Activated CD4-positive, CD25-positive, alpha-beta regulatory T cell treated with anti-CD3 and anti-CD28 coated beads, Interleukin-2, amount 50 U/mL, for 72 hours (primary cell): ENCODE results near the gene ZFYVE16.
A peak's percentile ranks its signal among the peaks of the same experiment; 100 is the strongest.
"Not testable (repeated sequence)": the region's sequence is repeated elsewhere in the genome, so short reads cannot be mapped to it uniquely, and the experiment has no call there.

ENCODE experiments used
- DNase-seq: peaks from one replicate; pipeline ENCODE4 v3.0.0; 2021

ZFYVE16 gene

DNA sequence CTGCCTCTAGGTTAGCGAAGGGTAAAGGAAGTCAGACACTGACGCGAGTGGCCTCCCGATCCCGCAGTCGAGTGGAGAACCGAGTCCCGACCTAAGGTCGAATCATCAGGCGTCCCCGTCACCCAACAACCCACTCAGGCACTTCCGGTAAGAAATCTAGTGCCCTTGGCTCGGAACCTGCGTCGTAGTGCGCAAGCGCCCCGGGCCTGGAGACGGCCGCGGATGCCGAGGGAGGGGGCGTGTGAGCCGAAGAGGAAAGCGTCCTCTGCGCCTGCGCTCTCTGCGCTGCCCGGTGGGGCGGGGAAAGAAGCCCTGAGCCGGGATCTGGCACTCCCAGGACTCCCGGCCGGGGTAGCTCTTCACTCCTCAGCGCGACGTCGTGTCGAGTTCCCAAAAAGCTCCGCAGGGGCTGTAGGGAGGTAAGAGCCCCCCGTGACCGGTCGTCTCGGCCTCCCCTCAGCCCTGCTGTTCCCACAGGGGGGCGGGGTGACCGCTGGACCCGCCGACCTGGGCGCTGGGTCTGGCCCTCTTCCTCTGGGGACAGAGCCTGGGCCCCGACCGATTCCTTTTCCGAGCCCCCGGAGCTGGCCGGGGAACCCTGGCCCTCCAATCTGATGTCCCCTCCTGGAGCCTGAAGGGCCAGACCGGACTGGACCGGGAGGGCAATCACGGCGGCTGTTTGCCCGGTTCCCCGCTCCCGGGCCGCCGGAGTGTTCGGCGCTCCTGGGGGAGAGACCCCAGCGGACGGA lies at the start of gene ZFYVE16:
Gene ZFYVE16 (plus strand): TSS at position 330 of the 749 bp plus-strand sequence. CDS start 26,084 bp downstream, outside the sequence.
- DNase-seq, result peak; percentile 97

DNA sequence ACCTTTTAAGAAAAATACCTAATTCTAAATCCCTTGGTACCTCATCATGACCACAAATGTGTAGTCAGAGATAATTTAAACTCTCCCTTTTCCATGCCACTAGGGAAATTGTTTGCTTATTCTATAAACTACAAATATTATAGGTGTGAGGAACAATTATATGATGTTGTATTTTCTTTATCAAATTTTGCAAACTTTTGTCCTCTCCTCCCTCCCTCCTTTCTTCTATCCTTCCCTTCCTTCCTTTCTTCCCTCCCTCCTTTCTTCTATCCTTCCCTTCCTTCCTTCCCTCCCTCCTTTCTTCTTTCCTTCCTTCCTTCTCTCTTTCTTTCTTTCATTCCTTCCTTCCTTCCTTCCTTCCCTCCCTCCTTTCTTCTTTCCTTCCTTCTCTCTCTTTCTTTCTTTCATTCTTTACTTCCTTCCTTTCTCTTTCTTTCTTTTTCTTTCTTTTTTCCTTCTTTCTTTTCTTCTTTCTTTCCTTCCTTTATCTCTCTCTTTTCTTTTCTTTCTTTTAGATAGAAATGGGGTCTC lies 46.9 kb upstream of the ZFYVE16 start:
- no peak for DNase-seq

DNA sequence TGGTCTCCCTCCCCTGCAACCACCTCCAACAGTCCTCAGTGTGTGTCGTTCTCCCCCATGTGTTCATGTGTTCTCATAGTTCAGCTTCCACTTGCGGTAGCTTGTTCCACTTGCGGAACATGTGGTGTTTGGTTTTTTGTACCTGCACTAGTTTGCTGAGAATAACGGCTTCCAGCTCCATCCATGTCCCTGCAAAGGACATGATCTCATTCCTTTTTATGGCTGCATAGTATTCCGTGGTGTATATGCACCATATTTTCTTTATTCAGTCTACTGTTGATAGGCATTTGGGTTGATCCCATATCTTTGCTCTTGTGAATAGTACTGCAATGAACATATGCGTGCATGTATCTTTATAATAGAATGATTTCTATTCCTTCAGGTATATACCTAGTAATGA lies 43.0 kb upstream of the ZFYVE16 start:
- no peak for DNase-seq

DNA sequence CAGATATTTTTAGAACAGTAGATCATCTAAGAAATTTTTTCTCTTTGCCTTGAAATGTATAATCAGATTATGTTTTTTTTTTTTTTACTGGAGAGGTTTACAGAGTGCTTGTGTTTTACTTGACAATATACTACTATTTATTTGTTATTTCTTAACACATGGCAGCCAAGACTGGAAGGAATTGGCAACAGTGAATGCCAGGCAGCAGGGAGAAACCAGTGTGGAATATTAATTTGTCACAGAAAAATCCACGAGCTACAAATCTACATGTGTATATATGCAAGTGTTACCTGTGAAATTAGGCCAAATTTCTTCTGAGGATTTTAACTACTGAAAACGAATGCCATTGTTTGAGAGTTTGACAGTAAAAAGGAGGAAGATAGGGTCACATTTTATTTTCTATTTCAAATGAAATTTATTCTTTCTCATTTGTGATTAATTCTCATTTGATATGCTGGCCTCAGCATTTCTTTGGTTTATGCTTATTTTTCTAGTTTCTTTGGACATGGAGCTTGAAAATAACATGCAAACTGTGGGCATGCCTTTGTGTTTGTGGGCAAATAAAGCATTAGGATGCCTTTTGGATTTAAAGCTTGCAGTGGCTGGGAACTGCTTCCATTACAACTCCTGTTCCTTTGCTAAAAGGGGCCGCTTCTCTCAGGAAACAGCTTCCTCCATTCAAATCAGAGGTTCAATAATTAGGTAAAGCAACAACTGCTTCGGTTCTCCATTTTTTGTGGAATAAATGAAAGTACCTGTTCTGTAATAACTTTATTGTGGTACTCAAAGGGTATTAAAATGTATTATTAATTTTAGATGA lies 39.0 kb upstream of the ZFYVE16 start:
- no peak for DNase-seq

DNA sequence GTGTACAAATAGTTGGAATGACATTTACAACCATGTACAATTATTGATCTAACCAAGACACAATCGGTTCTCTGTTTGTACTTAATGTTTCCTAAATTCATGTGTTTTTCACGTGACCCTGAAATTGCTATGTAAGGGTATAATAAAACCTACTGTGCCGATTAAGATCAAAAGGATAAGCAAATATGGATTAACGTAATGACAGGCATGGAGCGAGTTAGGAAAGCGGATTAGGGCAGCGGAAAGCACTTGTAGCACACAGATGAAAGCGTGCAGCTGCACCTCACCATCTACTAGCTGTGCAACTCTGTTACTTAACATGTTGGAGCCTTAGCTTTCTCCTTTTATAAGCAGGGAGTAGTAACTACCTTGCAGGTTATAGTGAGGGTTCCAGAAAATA lies 38.3 kb upstream of the ZFYVE16 start:
- no peak for DNase-seq

DNA sequence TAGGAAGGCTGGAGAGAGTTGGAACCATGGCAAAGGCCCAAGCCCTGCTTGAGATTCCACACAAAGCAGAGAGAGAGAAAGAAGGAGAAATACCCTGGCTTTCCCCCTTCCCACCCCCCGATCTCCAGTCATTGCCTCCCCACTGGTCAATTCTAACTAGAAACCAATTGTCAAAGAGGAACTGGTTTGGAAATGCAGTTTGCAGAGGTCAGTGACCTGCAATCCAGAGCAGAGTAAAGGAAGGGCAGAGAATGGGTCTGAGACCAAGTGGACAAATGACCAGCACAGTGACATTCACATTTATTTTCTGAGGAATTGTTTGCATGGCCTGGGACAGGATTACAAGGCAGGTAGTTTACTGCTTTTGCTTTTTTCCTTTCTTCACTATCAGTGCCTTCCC lies 37.5 kb upstream of the ZFYVE16 start:
- no peak for DNase-seq

DNA sequence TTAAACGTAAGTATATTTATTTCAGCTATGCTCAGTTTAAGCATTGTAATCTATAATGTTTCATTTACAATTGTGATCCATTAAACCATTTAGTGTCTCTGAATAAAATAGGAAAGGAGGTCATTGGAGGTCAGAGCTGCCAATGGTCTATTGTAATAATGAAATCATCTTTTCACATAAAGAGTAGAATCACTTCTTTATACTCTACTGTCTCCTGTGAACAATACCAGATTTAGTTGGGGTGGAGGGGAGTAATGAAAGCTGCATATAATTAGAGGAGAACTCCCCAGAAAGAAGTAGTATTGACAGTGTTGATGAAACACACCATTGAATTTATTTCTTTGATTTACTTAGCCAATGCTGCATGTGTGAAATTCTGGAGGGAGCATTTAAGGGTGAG lies 35.1 kb upstream of the ZFYVE16 start:
- no peak for DNase-seq

DNA sequence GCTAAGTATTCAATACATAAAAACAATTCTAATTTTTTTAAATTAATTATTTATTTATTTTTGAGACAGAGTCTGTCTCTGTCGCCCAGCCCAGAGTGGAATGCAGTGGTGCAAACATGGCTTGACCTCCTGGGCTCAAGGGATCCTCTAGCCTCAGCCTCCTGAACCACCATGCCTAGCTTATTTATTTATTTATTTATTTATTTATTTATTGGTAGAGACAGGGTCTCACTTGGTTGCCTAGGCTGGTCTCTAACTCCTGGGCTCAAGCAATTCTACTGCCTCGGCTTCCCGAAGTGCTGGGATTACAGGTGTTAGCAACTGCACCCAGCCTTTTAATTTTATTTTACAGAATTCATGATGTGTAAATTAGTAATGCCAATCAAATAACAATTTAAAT lies 33.7 kb upstream of the ZFYVE16 start:
- no peak for DNase-seq

DNA sequence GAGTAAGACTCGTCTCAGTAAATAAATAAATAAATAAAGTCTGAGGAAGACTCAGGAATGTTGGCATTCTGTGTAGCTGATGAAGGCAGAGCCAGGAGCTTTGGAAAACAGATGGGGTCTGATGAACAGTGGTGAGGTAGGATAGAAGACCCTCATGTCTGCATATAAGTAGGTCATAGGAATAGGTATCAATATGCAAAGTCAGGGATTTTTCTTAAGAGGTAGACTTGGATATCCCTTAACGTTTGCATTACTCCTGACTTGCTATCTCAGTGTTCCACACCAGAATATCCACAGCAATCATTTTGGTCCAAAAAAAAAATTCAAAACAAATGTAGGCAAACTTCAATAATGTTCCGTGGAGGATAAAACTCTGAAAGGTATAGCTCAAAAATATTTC lies 31.3 kb upstream of the ZFYVE16 start:
- no peak for DNase-seq

DNA sequence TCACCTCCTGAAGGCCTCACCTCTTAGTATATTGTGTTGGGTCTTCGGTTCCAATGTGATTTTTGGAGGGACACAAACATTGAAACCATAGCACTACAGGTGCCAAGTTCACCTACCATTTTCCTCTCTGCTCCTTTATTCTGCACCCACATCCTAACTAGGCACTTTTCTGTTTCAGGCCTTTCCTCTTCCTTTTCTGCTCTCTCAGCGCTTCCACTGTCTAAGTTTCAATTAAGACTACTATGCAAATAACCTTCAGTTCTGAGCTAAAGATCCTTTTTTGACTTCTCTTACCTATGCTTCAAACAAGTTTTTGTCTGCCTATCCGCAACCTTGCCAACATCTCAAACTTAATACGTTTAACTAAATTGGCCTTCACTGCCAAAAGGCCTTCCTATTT lies 25.4 kb upstream of the ZFYVE16 start:
- no peak for DNase-seq

DNA sequence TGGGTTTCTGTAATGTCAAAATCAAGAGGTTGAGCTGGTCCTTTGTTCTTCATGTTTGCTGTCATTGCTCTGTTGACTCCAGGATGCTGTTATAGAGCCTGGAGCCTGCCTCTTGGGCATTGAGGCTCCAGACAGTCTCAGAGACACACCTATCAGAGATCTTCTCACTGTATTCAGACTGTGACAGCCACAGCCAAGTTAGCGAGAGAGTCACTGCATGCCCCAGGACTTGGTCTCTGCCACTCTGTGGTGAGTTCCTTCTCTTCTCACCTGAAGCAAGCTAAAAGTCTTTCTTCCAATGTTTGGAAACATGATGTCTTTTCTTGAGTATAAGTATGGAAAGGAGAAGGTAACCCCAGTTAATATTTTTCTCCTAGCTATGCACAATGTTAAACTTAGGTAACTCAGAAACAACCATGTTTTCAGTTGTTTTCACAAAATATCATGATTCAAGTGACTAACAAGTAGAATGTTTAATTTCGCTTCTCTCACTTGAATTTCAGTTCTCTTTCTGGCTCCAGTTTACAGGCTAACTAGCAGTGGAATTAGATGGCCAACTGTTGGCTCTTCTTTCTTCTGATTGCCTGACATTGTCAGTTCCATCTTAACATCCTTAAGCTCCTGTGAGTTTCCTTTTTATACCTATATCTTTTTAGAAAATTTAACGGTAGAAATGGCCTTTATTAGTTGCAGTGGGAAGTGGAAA lies 20.6 kb upstream of the ZFYVE16 start:
- DNase-seq, result no peak

DNA sequence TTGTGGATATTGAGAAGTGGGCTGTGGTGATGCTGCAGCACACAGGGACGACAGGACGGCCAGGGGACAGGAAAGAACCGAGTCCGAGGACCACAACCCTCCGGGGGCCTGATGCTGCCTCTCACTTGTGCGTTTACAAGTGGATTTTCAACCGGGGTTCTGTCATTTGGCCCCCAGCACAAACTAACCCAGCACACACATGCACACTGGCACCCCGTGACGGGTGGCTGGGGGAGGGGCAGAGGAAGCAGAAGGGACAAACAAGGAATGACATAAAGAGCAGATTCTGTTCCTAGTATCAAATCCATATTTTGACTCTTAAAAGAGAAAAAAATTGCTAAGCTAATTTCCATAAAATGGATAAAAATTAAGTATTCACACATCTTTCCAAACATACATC lies 18.3 kb upstream of the ZFYVE16 start:
- no peak for DNase-seq

DNA sequence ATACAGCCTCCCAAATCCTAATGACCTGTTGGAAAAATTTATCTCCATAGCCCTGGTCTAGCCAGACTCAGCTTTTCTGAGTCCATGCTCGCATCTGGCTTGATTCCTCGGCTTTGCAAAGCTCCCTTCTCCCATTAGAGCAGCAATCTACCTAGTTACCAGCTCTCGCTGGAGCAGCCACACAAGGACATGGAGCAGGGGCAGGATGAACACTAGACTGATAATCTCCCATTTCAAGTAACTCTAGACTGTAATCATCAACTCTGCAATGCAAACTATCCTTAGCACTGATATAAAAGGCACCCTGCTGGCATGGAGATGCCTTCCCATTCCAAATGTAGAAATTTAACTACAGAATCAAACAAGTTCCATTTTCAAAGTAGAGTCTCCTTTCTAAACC lies 17.5 kb upstream of the ZFYVE16 start:
- DNase-seq, result not testable (repeated sequence)

DNA sequence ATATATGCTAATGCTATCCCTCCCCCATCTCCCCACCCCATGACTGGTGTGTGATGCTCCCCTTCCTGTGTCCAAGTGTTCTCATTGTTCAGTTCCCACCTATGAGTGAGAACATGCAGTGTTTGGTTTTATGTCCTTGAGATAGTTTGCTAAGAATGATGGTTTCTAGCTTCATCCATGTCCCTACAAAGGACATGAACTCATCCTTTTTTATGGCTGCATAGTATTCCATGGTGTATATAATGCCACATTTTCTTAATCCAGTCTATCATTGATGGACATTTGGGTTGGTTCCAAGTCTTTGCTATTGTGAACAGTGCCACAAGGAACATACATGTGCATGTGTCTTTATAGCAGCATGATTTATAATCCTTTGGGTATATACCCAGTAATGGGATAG lies 16.6 kb upstream of the ZFYVE16 start:
- DNase-seq, result not testable (repeated sequence)

DNA sequence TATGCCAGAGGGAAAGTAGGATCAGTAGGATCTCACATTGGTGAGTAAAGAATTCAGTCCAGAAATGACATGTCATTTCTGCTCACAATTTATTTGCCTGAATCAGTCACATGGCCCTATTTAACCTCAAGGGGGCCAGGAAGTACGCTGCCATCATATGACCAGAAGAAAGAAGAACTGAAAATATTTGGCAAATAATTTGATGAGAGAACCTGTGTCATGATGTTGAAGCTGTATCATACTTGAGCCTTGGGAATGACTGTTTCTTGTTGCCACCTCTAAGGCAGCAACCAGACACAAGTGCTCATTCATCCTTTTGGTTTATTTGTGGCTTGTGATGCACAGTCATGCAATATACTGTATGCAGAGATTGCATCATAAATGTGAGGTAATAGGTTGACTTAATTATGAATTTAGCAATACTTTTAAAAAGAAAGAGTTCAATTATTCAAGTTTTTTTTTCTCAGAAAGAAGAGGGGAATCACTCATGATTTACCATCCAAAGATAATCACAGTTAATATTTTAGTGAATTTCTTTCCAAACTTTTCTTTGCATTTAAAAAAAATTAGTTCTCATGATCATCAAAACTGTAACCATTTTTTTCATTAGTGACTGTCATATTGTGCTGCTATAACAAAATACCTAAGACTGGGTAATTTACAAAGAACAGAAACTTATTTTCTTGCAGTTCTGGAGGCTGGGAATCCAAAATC lies 8.2 kb upstream of the ZFYVE16 start:
- no peak for DNase-seq

DNA sequence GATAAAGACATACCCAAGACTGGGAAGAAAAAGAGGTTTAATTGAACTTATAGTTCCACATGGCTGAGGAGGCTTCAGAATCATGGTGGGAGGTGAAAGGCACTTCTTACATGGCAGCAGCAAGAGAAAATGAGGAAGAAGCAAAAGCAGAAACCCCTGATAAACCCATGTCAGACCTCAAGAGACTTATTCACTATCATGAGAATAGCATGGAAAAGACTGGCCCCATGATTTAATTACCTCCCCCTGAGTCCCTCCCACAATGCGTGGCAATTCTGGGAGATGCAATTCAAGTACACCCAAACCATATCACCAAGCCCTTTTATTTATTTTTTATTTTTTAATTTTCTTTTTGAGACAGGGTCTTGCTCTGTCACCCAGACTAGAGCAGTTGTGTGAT lies 7.5 kb upstream of the ZFYVE16 start:
- DNase-seq, result not testable (repeated sequence)

DNA sequence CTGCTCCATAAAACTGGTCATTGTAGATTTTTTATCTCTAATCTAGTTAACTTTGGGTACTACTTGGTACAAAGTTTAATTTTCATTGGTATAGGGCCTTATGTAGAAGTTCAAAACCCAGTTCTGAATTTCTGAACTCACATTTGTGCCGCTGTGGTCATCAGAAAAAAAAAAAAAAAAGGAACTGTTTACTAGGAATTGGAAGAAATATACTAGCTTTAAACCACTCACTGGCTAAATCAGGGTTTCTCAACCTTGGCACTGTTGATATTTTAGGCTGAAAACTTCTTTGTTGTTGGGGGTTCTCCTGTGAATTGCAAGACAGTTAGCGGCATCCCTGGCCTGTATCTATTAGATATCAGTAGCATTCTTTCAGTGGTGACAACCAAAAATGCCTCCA lies 4.1 kb upstream of the ZFYVE16 start:
- DNase-seq, result no peak

DNA sequence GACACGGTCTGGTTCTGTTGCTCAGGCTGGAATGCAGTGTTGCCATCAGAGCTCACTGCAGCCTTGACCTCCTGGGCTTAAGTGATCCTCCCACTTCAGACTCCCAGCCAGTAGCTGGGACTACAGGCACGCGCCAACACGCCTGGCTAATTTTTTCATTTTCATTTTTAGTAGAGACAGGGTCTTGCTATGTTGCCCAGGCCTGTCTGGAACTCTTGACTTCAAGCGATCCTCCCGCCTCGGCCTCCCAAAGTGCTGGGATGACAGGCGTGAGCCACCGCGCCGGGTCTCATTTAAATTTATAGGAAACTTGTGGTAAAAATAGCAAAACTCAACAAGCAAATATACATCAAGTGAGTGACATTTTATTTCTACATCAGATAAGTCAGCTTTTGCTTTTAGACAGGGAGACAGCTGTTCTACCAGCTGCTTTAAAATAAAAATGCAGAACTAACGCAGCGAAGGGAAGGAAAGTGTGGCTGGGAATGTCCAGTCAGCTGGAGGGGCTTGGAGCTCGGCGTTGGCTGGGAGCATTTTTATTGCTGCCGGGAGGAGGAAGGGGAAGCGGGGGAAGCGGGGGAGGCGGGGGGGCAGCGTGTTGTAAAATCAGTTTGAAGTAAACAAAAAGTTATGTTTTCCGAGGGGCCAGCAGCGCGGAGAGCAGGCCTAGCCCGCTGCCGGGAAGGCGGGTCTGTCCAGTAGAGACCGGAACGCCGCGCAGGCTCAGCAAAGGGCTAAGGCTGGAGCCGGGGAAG lies 707 bp upstream of the ZFYVE16 start:
- peak; percentile 32 for DNase-seq

DNA sequence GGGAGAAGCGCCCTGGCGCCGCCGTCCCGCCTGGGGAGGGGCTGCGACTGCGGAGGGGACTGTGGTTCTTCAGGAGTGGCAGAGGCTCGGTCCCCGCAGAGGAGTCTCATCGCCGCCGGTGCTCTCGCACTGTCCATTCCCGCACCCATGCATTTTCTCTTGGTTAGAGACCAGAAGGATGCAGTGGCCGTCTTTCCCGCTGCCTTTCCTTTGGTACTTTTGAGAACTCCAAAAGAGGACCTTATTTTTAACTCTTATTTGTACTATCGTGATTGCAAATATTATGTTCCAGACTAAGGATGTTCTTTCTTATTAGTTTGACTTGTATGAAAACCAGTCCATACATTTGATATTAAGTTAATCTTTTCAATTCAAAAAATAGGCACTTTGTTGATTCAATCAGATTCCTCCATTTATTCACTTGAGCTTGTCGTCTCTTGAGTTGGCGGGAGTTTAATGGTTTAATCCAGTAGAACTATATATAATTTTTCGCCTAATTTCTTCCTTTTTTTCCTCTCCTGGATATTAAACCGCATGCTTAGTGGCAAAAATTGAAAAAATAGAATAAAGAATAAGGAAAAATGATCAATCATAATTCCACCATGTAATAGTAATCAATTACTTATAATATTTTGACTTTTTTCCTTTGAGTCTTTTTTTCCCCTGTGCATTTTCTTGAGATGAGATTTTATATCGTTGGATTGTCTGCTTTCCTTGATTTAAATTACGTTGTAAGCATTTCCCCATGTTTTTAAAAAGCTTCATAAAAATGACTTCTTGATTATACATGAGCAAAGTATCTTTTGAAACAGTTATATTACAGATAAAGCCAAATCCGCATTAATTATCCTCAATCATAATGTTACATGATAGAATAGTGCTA lies 861 bp downstream of the ZFYVE16 start:
- DNase-seq, result no peak

DNA sequence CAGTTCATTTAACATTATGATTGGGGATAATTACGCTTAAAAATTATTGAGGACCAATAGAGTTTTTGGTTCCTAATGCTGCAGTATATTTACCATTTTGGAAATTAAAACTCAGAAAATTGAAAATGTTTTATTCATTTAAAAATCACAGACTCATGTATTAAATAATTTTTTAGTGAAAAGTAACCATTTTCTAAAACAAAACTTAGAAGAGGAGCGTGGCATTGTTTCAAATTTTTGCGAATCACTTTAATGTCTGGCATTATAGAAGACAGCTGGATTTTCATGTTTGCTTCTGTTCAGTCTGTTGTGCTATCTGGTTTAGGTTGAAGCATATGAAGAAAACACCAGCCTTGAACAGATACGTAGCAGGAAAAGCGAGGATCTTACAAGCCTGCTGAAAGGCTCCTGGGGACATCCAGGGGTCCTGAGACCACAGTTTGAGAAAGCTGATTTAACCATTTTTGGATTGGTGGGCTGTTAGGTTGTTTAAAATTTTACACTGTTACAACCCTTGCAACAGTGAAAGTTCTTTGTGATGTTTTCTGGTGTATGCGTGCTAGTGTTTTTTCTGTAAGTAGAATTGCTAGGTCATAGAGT lies 1.6 kb downstream of the ZFYVE16 start:
- no peak for DNase-seq
